HG03097 (cell line): ENCODE data around the gene SVOPL.
"Not testable (repeated sequence)": the region's sequence is repeated elsewhere in the genome, so short reads cannot be mapped to it uniquely, and the experiment has no call there.

Source experiments
- ATAC-seq: cut with Tn5 transposase; IDR thresholded peaks from one replicate; pipeline ENCODE4 v1.9.1; 2021; ENCODE audit not compliant: unreplicated experiment, low FRiP score

SVOPL gene

GRCh38 chr7:138700857-138701536 lies at the start of gene SVOPL:
Gene SVOPL, minus strand, starts transcription at chr7:138701362. Its CDS starts 22,317 bp downstream, at chr7:138679045.
- ATAC-seq, result no peak

GRCh38 chr7:138750473-138750872 lies 49.3 kb upstream of the SVOPL start:
- no peak for ATAC-seq

- no peak for ATAC-seq
Measured at GRCh38 chr7:138749960-138750359, 48.8 kb upstream of the SVOPL start.

GRCh38 chr7:138748666-138749065 lies 47.5 kb upstream of the SVOPL start:
- no peak for ATAC-seq

- no peak for ATAC-seq
Measured at GRCh38 chr7:138746073-138746472, 44.9 kb upstream of the SVOPL start.

- no peak for ATAC-seq
Measured at GRCh38 chr7:138745189-138745588, 44.0 kb upstream of the SVOPL start.

- ATAC-seq, result no peak
Measured at GRCh38 chr7:138741453-138741735, 40.2 kb upstream of the SVOPL start.

GRCh38 chr7:138739859-138740258 lies 38.7 kb upstream of the SVOPL start:
- ATAC-seq, result no peak

- no peak for ATAC-seq
Measured at GRCh38 chr7:138738551-138739335, 37.6 kb upstream of the SVOPL start.

GRCh38 chr7:138738114-138738513 lies 37.0 kb upstream of the SVOPL start:
- ATAC-seq, result no peak

GRCh38 chr7:138735399-138735798 lies 34.2 kb upstream of the SVOPL start:
- ATAC-seq, result no peak

- not testable (repeated sequence) for ATAC-seq
Measured at GRCh38 chr7:138731733-138732132, 30.6 kb upstream of the SVOPL start.

- no peak for ATAC-seq
Measured at GRCh38 chr7:138729444-138729843, 28.3 kb upstream of the SVOPL start.

- ATAC-seq, result no peak
Measured at GRCh38 chr7:138727336-138728099, 26.4 kb upstream of the SVOPL start.

- ATAC-seq, result no peak
Measured at GRCh38 chr7:138726288-138726687, 25.1 kb upstream of the SVOPL start.

- ATAC-seq, result no peak
Measured at GRCh38 chr7:138720286-138720685, 19.1 kb upstream of the SVOPL start.

- no peak for ATAC-seq
Measured at GRCh38 chr7:138716889-138717288, 15.7 kb upstream of the SVOPL start.

GRCh38 chr7:138713191-138713590 lies 12.0 kb upstream of the SVOPL start:
- no peak for ATAC-seq

GRCh38 chr7:138712652-138713051 lies 11.5 kb upstream of the SVOPL start:
- ATAC-seq, result no peak

GRCh38 chr7:138710536-138711385 lies 9.6 kb upstream of the SVOPL start:
- ATAC-seq, result no peak

GRCh38 chr7:138705167-138705566 lies 4.0 kb upstream of the SVOPL start:
- no peak for ATAC-seq
